Stomach (tissue), 19 donors: ENCODE results near the gene C12orf50. TPM values are rescaled to one million over a fixed set of nuclear protein-coding genes. Genes with fewer than 3 reads are reported as not detected.

Source experiments
- DNase-seq, 2 donors: peaks; one replicate each; pipeline versions ENCODE4 v3.0.0 to v3.0.0-alpha.2; 2013 to 2019
- H3K27ac ChIP-seq, 5 donors: fragments of 200-600 bp in 4 of 5; sonication (generic) in 4 of 5; one replicate each; pipeline ENCODE4 v1.5.1; 2013 to 2019; ENCODE audit warnings: mild to moderate bottlenecking in 1 of 5, moderate library complexity in 1 of 5
- H3K27me3 ChIP-seq, 3 donors: fragments of 200-600 bp; sonication (generic); one replicate each; pipeline ENCODE4 v1.5.1; 2017 to 2019; ENCODE audit warnings: mixed run types in 1 of 3
- H3K36me3 ChIP-seq, 4 donors: fragments of 200-600 bp; sonication (generic); 1 replicate in 3 of 4; 2 replicates in 1 of 4; pipeline ENCODE4 v1.5.1; 2016 to 2019
- H3K4me1 ChIP-seq, 4 donors: fragments of 200-600 bp; sonication (generic); one replicate each; pipeline ENCODE4 v1.5.1; 2016 to 2019
- H3K4me3 ChIP-seq, 4 donors: fragments of 200-600 bp; sonication (generic) in 3 of 4; one replicate each; pipeline ENCODE4 v1.5.1; 2016 to 2019; ENCODE audit warnings: mild to moderate bottlenecking in 1 of 4
- H3K9me3 ChIP-seq, 4 donors: fragments of 200-600 bp; sonication (generic); one replicate each; pipeline ENCODE4 v1.5.1; 2016 to 2019
- CTCF ChIP-seq, 7 experiments: fragments of 450-650 bp in 4 of 7; fragments of 200-600 bp in 3 of 7; sonication (generic) in 3 of 7; IDR thresholded peaks; one replicate each; pipeline ENCODE4 v1.5.1; 2016 to 2019; ENCODE audit warnings: antibody characterized with exemption in 7 of 7, control low read depth in 2 of 7, mild to moderate bottlenecking in 1 of 7
- EP300 ChIP-seq: sonication (generic); formaldehyde crosslinking; IDR thresholded peaks from one replicate; pipeline ENCODE4 v1.6.1; 2017; ENCODE audit warnings: antibody characterized with exemption
- POLR2A ChIP-seq, 4 donors: fragments of 450-650 bp; IDR thresholded peaks; one replicate each; pipeline ENCODE4 v1.6.1; 2016; ENCODE audit warnings: antibody characterized with exemption in 4 of 4, control low read depth in 2 of 4, mild to moderate bottlenecking in 1 of 4, moderate library complexity in 1 of 4
- POLR2AphosphoS5 ChIP-seq, 3 donors: sonication (generic); formaldehyde crosslinking; IDR thresholded peaks; one replicate each; pipeline ENCODE4 v1.6.1; 2016; ENCODE audit warnings: antibody characterized with exemption in 3 of 3
- WGBS, 5 donors: extraction: QIAGEN DNeasy Blood & Tissue Kit in 3 of 5; methylation state at CpG; one replicate each; pipeline versions ENCODE4 v1.1.5 to v1.1.7; 2013 to 2018; 5-methylcytosine and 5-hydroxymethylcytosine counted together
- intact Hi-C: fragments of 100-400 bp; cut with DNase I; formaldehyde crosslinking; loops from one replicate; pipeline ENCODE4 v1.15.1; 2023; ENCODE audit warnings: low total_unique reads
- long read RNA-seq, 10 donors: transcript quantifications; one replicate each; lab custom pipeline, GENCODE V29; 2026
- polyA plus RNA-seq, 3 donors: library from polyadenylated mRNA; stranded (reverse); fragments of 200-250 nt; gene quantifications; one replicate each; pipeline ENCODE4 v1.2.3, GENCODE V29; 2013
- total RNA-seq, 5 donors: library from RNA; depleted of rRNA; stranded (reverse); fragments of >200 nt; gene quantifications; one replicate each; pipeline versions ENCODE4 v1.1.0 to v1.2.3, GENCODE V29; 2014 to 2016
- donor health status: healthy with polysubstance abuse.
- donor health status: Bipolar disorder and iron deficiency.
- donor health status: healthy.

The C12orf50 gene
- total RNA-seq: not detected
- polyA plus RNA-seq: not detected
- long read RNA-seq, donor 1: 0 reads
- long read RNA-seq, donor 2, partial matches to known transcripts: 28 of 39 reads
- long read RNA-seq, donor 2, other reads (novel, unspliced or antisense): 11 of 39 reads
- long read RNA-seq, donor 3: 0 reads
- long read RNA-seq, donor 4: 0 reads
- long read RNA-seq, donor 5: 0 reads
- long read RNA-seq, donor 6: 0 reads
- long read RNA-seq, donor 7: 0 reads
- long read RNA-seq, donor 8: 0 reads
- long read RNA-seq, donor 9: 0 reads
- long read RNA-seq, donor 10: 0 reads

- Histone ChIP-seq H3K27me3 (no peaks in the 10 kb centered on the region), H3K27ac (no peak within 1 kb of the TSS), H3K4me3 (no peak within 1 kb of the TSS), H3K4me1 (peaks cover 0 to 3% (median under 1%) of the 10 kb centered on the region in 4 donors), H3K36me3 (no peaks in the 10 kb centered on the region), H3K9me3 (no peaks in the 10 kb centered on the region)
- intact Hi-C loops: no loop called here
- TF ChIP-seq CTCF (IDR thresholded peaks at IDR 0.05) (no peak), POLR2A (IDR thresholded peaks at IDR 0.05) (no peak)
- 42 to 50% (median 44%) methylated on average over 3 of the region's 3 CpGs for WGBS, 5 donors
- DNase-seq: no peak
Measured at GRCh38 chr12:88029093-88029665, at the start of gene C12orf50. C12orf50 (minus strand) TSS chr12:88029401; CDS start chr12:88026962, 2,439 bp downstream.

GRCh38 chr12:88067301-88067700, 38.1 kb upstream of the C12orf50 start:
- no peak overlapping the region for H3K27ac ChIP-seq
- WGBS, 5 donors: 90 to 98% (median 97%) methylated on average over 9 of the region's 9 CpGs
- intact Hi-C loops: no loop called here

GRCh38 chr12:88063375-88063774, 34.2 kb upstream of the C12orf50 start:
- Histone ChIP-seq H3K4me1 (no peaks in the 10 kb centered on the region), H3K9me3 (no peaks in the 10 kb centered on the region), H3K27me3 (no peaks in the 10 kb centered on the region), H3K36me3 (peaks cover 5 to 43% (median 36%) of the 10 kb centered on the region in 4 donors), H3K4me3 (no peak overlapping the region), H3K27ac (no peak overlapping the region)
- TF ChIP-seq POLR2A (IDR thresholded peaks at IDR 0.05) (no peak), EP300 (no peak), POLR2AphosphoS5 (IDR thresholded peaks at IDR 0.05) (no peak), CTCF (IDR thresholded peaks at IDR 0.05) (no peak)
- no peak for DNase-seq
- WGBS, 5 donors: 84 to 99% (median 92%) methylated on average over 2 of the region's 2 CpGs
- intact Hi-C loops: no loop called here

More at GRCh38 chr12:88067301-88067700, 38.1 kb upstream of the C12orf50 start:
- H3K4me1 ChIP-seq: no peaks in the 10 kb centered on the region
- no peak overlapping the region for H3K4me3 ChIP-seq
- no peak for TF ChIP-seq POLR2A (IDR thresholded peaks at IDR 0.05)
- TF ChIP-seq POLR2AphosphoS5 (IDR thresholded peaks at IDR 0.05): no peak
- no peak for TF ChIP-seq CTCF (IDR thresholded peaks at IDR 0.05)
- TF ChIP-seq EP300: no peak
- no peaks in the 10 kb centered on the region for H3K9me3 ChIP-seq
- DNase-seq: no peak
- H3K27me3 ChIP-seq: no peaks in the 10 kb centered on the region
- peaks cover 3 to 31% (median 28%) of the 10 kb centered on the region in 4 donors for H3K36me3 ChIP-seq

- TF ChIP-seq CTCF (IDR thresholded peaks at IDR 0.05) (no peak), EP300 (no peak), POLR2A (IDR thresholded peaks at IDR 0.05) (no peak), POLR2AphosphoS5 (IDR thresholded peaks at IDR 0.05) (no peak)
- Histone ChIP-seq H3K4me1 (no peaks in the 10 kb centered on the region), H3K27ac (no peak overlapping the region), H3K36me3 (peaks cover 5 to 49% (median 45%) of the 10 kb centered on the region in 4 donors), H3K4me3 (no peak overlapping the region), H3K27me3 (no peaks in the 10 kb centered on the region), H3K9me3 (no peaks in the 10 kb centered on the region)
- intact Hi-C loops: no loop called here
- WGBS, 5 donors: 71 to 95% (median 84%) methylated on average over 1 of the region's 1 CpG
- DNase-seq: no peak
Measured at GRCh38 chr12:88062474-88062873, 33.3 kb upstream of the C12orf50 start.
